ENCODE data around the gene HACD2. TPM values are rescaled to one million over a fixed set of nuclear protein-coding genes. Genes with fewer than 3 reads are reported as not detected.

HACD2 gene
- polyA plus RNA-seq, 1 of the 3 experiments (the other 2 are of a cell fraction), result 13.8 TPM

DNA sequence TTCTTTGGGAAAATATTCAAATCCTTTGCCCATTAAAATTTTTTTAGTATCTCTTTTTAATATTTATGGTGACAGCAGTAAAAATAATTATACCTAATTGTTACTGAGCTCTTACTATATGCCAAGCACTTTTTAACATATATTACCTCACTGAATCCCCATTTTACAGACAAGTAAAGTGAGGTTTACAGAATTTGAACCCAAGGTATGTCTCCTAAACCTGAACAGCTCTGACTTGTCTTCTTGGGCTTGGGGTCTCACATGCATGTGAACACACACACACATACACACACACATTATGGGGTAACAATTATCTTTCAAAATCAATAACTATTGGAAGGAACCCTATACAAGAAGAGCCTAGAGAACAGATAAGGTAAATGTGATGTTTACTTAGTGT lies 73.8 kb downstream of the HACD2 start:
- Histone ChIP-seq H3K79me2 (ENCODE audit: insufficient read depth) (no peaks in the 10 kb centered on the region), H3K27ac (ENCODE audit: low read depth in 2 of 2, low read length in 1 of 2) (no peak overlapping the region), H3K9me2 (no peaks in the 10 kb centered on the region), H3F3A (replicated peaks; ENCODE audit: insufficient read depth) (no peaks in the 10 kb centered on the region), H3K9ac (no peak overlapping the region), H3K27me3 (ENCODE audit: insufficient read depth) (no peaks in the 10 kb centered on the region), H3K4me1 (ENCODE audit: control insufficient read depth in 1 of 2, insufficient read depth in 2 of 2, low read depth in 1 of 2, low read length in 1 of 2) (no peaks in the 10 kb centered on the region), H4K20me1 (ENCODE audit: insufficient read depth) (no peaks in the 10 kb centered on the region), H3K4me2 (no peak overlapping the region), H3K4me3 (ENCODE audit: low read depth in 2 of 2, low read length in 1 of 2) (no peak overlapping the region), H2AFZ (ENCODE audit: low read depth) (no peak overlapping the region), H3K9me3 (no peaks in the 10 kb centered on the region), H3K36me3 (replicated peaks in 1 of 2; ENCODE audit: control insufficient read depth in 1 of 2, insufficient read depth in 2 of 2, low read length in 1 of 2) (no peaks in the 10 kb centered on the region)
- CTCF ChIA-PET, result interaction anchor here (2.3 kb wide), 1 partner anchor 48 kb away, joined by 6 read pairs; no protein-coding TSS in a partner anchor
- DNase-seq, result no peak
- TF ChIP-seq, protein P1, sequence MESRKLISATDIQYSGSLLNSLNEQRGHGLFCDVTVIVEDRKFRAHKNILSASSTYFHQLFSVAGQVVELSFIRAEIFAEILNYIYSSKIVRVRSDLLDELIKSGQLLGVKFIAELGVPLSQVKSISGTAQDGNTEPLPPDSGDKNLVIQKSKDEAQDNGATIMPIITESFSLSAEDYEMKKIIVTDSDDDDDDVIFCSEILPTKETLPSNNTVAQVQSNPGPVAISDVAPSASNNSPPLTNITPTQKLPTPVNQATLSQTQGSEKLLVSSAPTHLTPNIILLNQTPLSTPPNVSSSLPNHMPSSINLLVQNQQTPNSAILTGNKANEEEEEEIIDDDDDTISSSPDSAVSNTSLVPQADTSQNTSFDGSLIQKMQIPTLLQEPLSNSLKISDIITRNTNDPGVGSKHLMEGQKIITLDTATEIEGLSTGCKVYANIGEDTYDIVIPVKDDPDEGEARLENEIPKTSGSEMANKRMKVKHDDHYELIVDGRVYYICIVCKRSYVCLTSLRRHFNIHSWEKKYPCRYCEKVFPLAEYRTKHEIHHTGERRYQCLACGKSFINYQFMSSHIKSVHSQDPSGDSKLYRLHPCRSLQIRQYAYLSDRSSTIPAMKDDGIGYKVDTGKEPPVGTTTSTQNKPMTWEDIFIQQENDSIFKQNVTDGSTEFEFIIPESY (IDR thresholded peaks at IDR 0.05; ENCODE audit: borderline replicate concordance, low read depth), result no peak
- no peak for TF ChIP-seq FOSL2 (IDR thresholded peaks at IDR 0.05; ENCODE audit: borderline replicate concordance, low read depth)
- TF ChIP-seq JUND (IDR thresholded peaks at IDR 0.05), result no peak
- TF ChIP-seq MXI1 (IDR thresholded peaks at IDR 0.05; ENCODE audit: low read depth, low read length), result no peak
- TF ChIP-seq RCOR1 (IDR thresholded peaks at IDR 0.05; ENCODE audit: low read length), result no peak
- no peak for TF ChIP-seq TEAD4 (IDR thresholded peaks at IDR 0.05; ENCODE audit: borderline replicate concordance, insufficient read depth)
- TF ChIP-seq, protein P2, sequence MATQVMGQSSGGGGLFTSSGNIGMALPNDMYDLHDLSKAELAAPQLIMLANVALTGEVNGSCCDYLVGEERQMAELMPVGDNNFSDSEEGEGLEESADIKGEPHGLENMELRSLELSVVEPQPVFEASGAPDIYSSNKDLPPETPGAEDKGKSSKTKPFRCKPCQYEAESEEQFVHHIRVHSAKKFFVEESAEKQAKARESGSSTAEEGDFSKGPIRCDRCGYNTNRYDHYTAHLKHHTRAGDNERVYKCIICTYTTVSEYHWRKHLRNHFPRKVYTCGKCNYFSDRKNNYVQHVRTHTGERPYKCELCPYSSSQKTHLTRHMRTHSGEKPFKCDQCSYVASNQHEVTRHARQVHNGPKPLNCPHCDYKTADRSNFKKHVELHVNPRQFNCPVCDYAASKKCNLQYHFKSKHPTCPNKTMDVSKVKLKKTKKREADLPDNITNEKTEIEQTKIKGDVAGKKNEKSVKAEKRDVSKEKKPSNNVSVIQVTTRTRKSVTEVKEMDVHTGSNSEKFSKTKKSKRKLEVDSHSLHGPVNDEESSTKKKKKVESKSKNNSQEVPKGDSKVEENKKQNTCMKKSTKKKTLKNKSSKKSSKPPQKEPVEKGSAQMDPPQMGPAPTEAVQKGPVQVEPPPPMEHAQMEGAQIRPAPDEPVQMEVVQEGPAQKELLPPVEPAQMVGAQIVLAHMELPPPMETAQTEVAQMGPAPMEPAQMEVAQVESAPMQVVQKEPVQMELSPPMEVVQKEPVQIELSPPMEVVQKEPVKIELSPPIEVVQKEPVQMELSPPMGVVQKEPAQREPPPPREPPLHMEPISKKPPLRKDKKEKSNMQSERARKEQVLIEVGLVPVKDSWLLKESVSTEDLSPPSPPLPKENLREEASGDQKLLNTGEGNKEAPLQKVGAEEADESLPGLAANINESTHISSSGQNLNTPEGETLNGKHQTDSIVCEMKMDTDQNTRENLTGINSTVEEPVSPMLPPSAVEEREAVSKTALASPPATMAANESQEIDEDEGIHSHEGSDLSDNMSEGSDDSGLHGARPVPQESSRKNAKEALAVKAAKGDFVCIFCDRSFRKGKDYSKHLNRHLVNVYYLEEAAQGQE (IDR thresholded peaks at IDR 0.05; ENCODE audit: low read depth, low read length), result no peak
- no peak for TF ChIP-seq SMC3 (IDR thresholded peaks at IDR 0.05; ENCODE audit: low read depth, low read length)
- POLR2A ChIA-PET, result no interaction called here

DNA sequence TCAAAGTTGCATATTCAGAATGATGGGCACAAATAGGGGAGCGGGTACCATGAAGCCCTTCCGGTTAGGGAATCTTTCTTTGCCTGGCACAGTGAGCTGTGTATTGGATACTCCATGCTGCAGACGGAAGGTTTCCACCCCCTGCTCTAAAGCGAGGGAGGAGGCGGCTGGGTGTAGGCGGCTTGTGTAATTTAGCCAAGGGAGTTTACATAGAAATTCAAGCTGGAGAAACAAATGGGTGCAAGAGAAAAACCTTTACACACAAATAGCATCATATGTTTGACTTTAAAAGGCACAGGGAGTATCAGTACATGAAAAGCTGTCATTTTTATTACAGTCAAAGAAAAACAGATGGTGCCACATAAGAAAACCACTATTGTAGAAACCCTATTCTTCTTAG lies 76.7 kb downstream of the HACD2 start:
- Histone ChIP-seq H3K27me3 (ENCODE audit: insufficient read depth) (no peaks in the 10 kb centered on the region), H3K36me3 (replicated peaks in 1 of 2; ENCODE audit: control insufficient read depth in 1 of 2, insufficient read depth in 2 of 2, low read length in 1 of 2) (no peaks in the 10 kb centered on the region), H3K9me2 (no peaks in the 10 kb centered on the region), H3K79me2 (ENCODE audit: insufficient read depth) (no peaks in the 10 kb centered on the region), H3K9ac (no peak overlapping the region), H3F3A (replicated peaks; ENCODE audit: insufficient read depth) (no peaks in the 10 kb centered on the region), H3K4me3 (ENCODE audit: low read depth in 2 of 2, low read length in 1 of 2) (no peak overlapping the region), H3K4me2 (no peak overlapping the region), H4K20me1 (ENCODE audit: insufficient read depth) (no peaks in the 10 kb centered on the region), H3K9me3 (no peaks in the 10 kb centered on the region), H3K4me1 (ENCODE audit: control insufficient read depth in 1 of 2, insufficient read depth in 2 of 2, low read depth in 1 of 2, low read length in 1 of 2) (no peaks in the 10 kb centered on the region), H3K27ac (ENCODE audit: low read depth in 2 of 2, low read length in 1 of 2) (no peak overlapping the region), H2AFZ (ENCODE audit: low read depth) (no peak overlapping the region)
- CTCF ChIA-PET, result interaction anchor here (1.0 kb wide), 1 partner anchor 179 kb away, joined by 8 read pairs; no protein-coding TSS in a partner anchor
- POLR2A ChIA-PET, result no interaction called here
- WGBS (ENCODE audit: low lambda C conversion rate), result 96% methylated on average over 6 of the region's 6 CpGs
- no peak for DNase-seq
- TF ChIP-seq, protein P3, sequence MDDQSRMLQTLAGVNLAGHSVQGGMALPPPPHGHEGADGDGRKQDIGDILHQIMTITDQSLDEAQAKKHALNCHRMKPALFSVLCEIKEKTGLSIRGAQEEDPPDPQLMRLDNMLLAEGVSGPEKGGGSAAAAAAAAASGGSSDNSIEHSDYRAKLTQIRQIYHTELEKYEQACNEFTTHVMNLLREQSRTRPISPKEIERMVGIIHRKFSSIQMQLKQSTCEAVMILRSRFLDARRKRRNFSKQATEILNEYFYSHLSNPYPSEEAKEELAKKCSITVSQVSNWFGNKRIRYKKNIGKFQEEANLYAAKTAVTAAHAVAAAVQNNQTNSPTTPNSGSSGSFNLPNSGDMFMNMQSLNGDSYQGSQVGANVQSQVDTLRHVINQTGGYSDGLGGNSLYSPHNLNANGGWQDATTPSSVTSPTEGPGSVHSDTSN (IDR thresholded peaks at IDR 0.05), result no peak
- TF ChIP-seq, protein P4, sequence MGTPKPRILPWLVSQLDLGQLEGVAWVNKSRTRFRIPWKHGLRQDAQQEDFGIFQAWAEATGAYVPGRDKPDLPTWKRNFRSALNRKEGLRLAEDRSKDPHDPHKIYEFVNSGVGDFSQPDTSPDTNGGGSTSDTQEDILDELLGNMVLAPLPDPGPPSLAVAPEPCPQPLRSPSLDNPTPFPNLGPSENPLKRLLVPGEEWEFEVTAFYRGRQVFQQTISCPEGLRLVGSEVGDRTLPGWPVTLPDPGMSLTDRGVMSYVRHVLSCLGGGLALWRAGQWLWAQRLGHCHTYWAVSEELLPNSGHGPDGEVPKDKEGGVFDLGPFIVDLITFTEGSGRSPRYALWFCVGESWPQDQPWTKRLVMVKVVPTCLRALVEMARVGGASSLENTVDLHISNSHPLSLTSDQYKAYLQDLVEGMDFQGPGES (IDR thresholded peaks at IDR 0.05; ENCODE audit: low read depth, low read length), result no peak
- TF ChIP-seq, protein P1 (IDR thresholded peaks at IDR 0.05; ENCODE audit: borderline replicate concordance, low read depth), result no peak
- TF ChIP-seq SMC3 (IDR thresholded peaks at IDR 0.05; ENCODE audit: low read depth, low read length) (no peak), YY1 (IDR thresholded peaks at IDR 0.05; ENCODE audit: low read depth) (no peak), RCOR1 (IDR thresholded peaks at IDR 0.05; ENCODE audit: low read length) (no peak), NRF1 (IDR thresholded peaks at IDR 0.05; ENCODE audit: low read depth, low read length) (no peak), FOXM1 (IDR thresholded peaks at IDR 0.05; ENCODE audit: low read depth) (no peak)
- TF ChIP-seq, protein P5, sequence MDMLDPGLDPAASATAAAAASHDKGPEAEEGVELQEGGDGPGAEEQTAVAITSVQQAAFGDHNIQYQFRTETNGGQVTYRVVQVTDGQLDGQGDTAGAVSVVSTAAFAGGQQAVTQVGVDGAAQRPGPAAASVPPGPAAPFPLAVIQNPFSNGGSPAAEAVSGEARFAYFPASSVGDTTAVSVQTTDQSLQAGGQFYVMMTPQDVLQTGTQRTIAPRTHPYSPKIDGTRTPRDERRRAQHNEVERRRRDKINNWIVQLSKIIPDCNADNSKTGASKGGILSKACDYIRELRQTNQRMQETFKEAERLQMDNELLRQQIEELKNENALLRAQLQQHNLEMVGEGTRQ (IDR thresholded peaks at IDR 0.05; ENCODE audit: borderline replicate concordance, low read depth, low read length), result no peak
- TF ChIP-seq, protein P6, sequence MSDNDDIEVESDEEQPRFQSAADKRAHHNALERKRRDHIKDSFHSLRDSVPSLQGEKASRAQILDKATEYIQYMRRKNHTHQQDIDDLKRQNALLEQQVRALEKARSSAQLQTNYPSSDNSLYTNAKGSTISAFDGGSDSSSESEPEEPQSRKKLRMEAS (IDR thresholded peaks at IDR 0.05; ENCODE audit: low read depth), result no peak

Data from SK-N-SH (cell line).